HepG2 (cell line): Measurements from ENCODE around the gene CTDSPL2. TPM values are rescaled to one million over a fixed set of nuclear protein-coding genes. Genes with fewer than 3 reads are reported as not detected.

Experiments used
- BRCA1 ChIP-seq: sonication (generic); formaldehyde crosslinking; IDR thresholded peaks from 2 replicates; pipeline ENCODE4 v1.4.0; 2020; ENCODE audit warnings: missing genetic modification reagents
- HHEX ChIP-seq: IDR thresholded peaks from 2 replicates; pipeline ENCODE4 v1.6.1; 2016; ENCODE audit warnings: control low read depth
- HOXD1 ChIP-seq: sonication (generic); formaldehyde crosslinking; IDR thresholded peaks from 2 replicates; pipeline ENCODE4 v1.5.0; 2020; ENCODE audit warnings: missing genetic modification reagents
- MIER3 ChIP-seq: IDR thresholded peaks from 2 replicates; pipeline ENCODE4 v1.6.1; 2016; ENCODE audit warnings: missing compliant biosample characterization, borderline replicate concordance
- MLLT10 ChIP-seq: sonication (generic); formaldehyde crosslinking; IDR thresholded peaks from 2 replicates; pipeline ENCODE4 v1.4.0; 2020; ENCODE audit warnings: missing genetic modification reagents
- POLR2A ChIP-seq, 2 experiments: IDR thresholded peaks; 2 replicates each; pipeline ENCODE4 v1.6.1; 2011; ENCODE audit warnings: low read depth in 2 of 2, low read length in 2 of 2, mild to moderate bottlenecking in 1 of 2, moderate library complexity in 1 of 2; ENCODE audit not compliant: insufficient read depth in 1 of 2
- SNAPC2 ChIP-seq: sonication (generic); formaldehyde crosslinking; IDR thresholded peaks from 2 replicates; pipeline ENCODE4 v1.8.1; 2022; ENCODE audit warnings: mild to moderate bottlenecking, missing genetic modification reagents
- SOX5 ChIP-seq: IDR thresholded peaks from 2 replicates; pipeline ENCODE4 v1.6.1; 2016; ENCODE audit warnings: borderline replicate concordance
- SP1 ChIP-seq, 2 experiments: fragments of 450-650 bp in 1 of 2; sonication (generic) in 1 of 2; formaldehyde crosslinking in 1 of 2; IDR thresholded peaks; 2 replicates each; pipeline versions ENCODE4 v1.4.0 to v1.6.1; 2016 to 2020; ENCODE audit warnings: missing genetic modification reagents in 1 of 2
- XBP1 ChIP-seq: sonication (generic); formaldehyde crosslinking; IDR thresholded peaks from 2 replicates; pipeline ENCODE4 v1.5.0; 2020; ENCODE audit warnings: missing genetic modification reagents
- ZNF180 ChIP-seq: sonication (generic); formaldehyde crosslinking; IDR thresholded peaks from 2 replicates; pipeline ENCODE4 v1.4.0; 2020; ENCODE audit warnings: low read depth, missing genetic modification reagents, borderline replicate concordance
- ZNF550 ChIP-seq: sonication (generic); formaldehyde crosslinking; IDR thresholded peaks from 2 replicates; pipeline ENCODE4 v1.4.0; 2020; ENCODE audit warnings: mild to moderate bottlenecking, missing genetic modification reagents, borderline replicate concordance
- ZNF572 ChIP-seq: sonication (generic); formaldehyde crosslinking; IDR thresholded peaks from 2 replicates; pipeline ENCODE4 v1.5.1; 2020; ENCODE audit warnings: mild to moderate bottlenecking, missing genetic modification reagents
- ZNF879 ChIP-seq: sonication (generic); formaldehyde crosslinking; IDR thresholded peaks from 2 replicates; pipeline ENCODE4 v1.8.1; 2023; ENCODE audit warnings: missing genetic modification reagents
- ZSCAN31 ChIP-seq: sonication (generic); formaldehyde crosslinking; IDR thresholded peaks from 2 replicates; pipeline ENCODE4 v1.5.0; 2020; ENCODE audit warnings: low read depth, mild to moderate bottlenecking, missing genetic modification reagents
- polyA plus RNA-seq, 8 experiments: library from polyadenylated mRNA; depleted of rRNA in 3 of 8; stranded (reverse) in 7 of 8; unstranded in 1 of 8; fragments of >200 nt; fragmentation: Illumina TruSeq in 4 of 8; extraction: Trizol in 4 of 8; gene quantifications; 2 replicates each; pipeline versions ENCODE4 v1.2.1 to v1.2.3, GENCODE V29; 2011 to 2016; ENCODE audit warnings: low read depth in 4 of 8, missing spikeins in 1 of 8, mixed read lengths in 1 of 8; ENCODE audit not compliant: insufficient read depth in 1 of 8
- total RNA-seq, 5 experiments: library from RNA; depleted of rRNA; stranded (reverse); fragments of >200 nt; fragmentation: Illumina TruSeq; extraction: Trizol; gene quantifications; 2 replicates each; pipeline ENCODE4 v1.2.3, GENCODE V29; 2016; ENCODE audit warnings: low read depth in 1 of 5
- TF ChIP-seq, protein P1 (sequence below): sonication (generic); formaldehyde crosslinking; IDR thresholded peaks from 2 replicates; pipeline ENCODE4; 2020; ENCODE audit warnings: missing genetic modification reagents, mild to moderate bottlenecking, borderline replicate concordance
- TF ChIP-seq, protein P2 (sequence below): sonication (generic); formaldehyde crosslinking; IDR thresholded peaks from 2 replicates; pipeline ENCODE4 v1.4.0; 2020; ENCODE audit warnings: mild to moderate bottlenecking, missing genetic modification reagents
- TF ChIP-seq, protein P3 (sequence below): sonication (generic); formaldehyde crosslinking; IDR thresholded peaks from 2 replicates; pipeline ENCODE4 v1.4.0; 2020; ENCODE audit warnings: mild to moderate bottlenecking, missing genetic modification reagents
- TF ChIP-seq, protein P4 (sequence below): sonication (generic); formaldehyde crosslinking; conservative IDR thresholded peaks from 2 replicates; pipeline ENCODE4 v1.8.1; 2023; ENCODE audit warnings: missing genetic modification reagents
- TF ChIP-seq, protein P5 (sequence below): sonication (generic); formaldehyde crosslinking; IDR thresholded peaks from 2 replicates; pipeline ENCODE4 v1.5.0; 2020; ENCODE audit warnings: missing genetic modification reagents, mild to moderate bottlenecking, borderline replicate concordance

Gene CTDSPL2
- total and polyA plus RNA-seq, 2 of the 13 experiments (the other 11 are each of a cell fraction or from before 2014, with no cell fraction given), result 37.4 to 56.2 TPM

DNA sequence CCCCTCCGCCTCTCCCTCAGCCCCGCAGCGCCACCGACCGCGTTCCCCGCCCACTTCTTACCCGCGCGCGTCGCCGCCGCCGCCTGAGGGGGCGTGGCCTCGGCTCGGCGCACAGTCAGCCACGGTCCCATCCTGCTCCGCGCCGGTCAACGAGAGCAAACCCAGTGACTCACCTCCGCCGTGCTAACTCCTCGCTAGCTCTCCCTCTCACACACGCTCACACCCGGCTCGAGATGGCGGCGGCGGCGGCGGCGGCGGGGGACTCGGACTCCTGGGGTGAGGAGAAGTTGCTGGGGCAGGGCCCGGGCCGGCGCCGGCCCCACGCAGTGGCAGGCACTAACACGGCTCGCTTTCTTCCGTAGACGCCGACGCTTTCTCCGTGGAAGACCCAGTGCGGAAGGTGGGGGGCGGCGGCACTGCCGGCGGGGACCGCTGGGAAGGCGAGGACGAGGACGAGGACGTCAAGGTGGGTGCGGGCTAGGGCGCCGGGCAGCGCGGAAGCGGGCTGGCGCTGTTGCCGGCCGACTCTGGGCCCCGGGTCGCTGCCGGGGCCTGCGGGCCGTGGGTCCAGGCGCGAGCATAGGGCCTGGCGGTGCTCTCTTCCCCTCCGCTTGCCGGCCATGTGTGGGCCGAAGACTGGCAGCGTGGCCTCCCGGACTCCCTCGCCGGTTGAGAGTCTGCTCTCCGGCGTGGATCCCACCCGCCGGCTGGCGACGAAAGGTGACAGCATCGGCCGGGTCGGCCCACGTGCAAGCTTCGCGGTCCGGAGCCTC, 109.7 kb downstream of the CTDSPL2 start, which contains the start of gene EIF3J (continued):
- TF ChIP-seq ZNF550 (CRISPR knock-in tag) (peak; percentile 86; the same call in 1 of the 2 replicates), HHEX (CRISPR knock-in tag) (no peak), ZNF180 (CRISPR knock-in tag) (no peak), BRCA1 (CRISPR knock-in tag) (no peak), SP1 (IDR thresholded peaks at IDR 0.05) (no peak), SP1 (CRISPR knock-in tag; IDR thresholded peaks at IDR 0.05) (peak; percentile 86), MLLT10 (CRISPR knock-in tag) (no peak), SOX5 (CRISPR knock-in tag) (0 out of 2 replicates have a peak, but pooled peaks have one; percentile 3), SNAPC2 (CRISPR knock-in tag) (no peak), MIER3 (CRISPR knock-in tag) (no peak), ZNF572 (CRISPR knock-in tag) (no peak), POLR2A (IDR thresholded peaks at IDR 0.05; ENCODE audit: insufficient read depth in 1 of 2, low read depth in 2 of 2, low read length in 2 of 2) (peak; percentile 29 to 85; a peak in 3 of 4 replicates), ZNF879 (CRISPR knock-in tag) (peak; percentile 29; the same call in 1 of the 2 replicates), ZSCAN31 (CRISPR knock-in tag) (peak; percentile 49), XBP1 (CRISPR knock-in tag) (peak; percentile 73; the same call in 1 of the 2 replicates), HOXD1 (CRISPR knock-in tag) (0 out of 2 replicates have a peak, but pooled peaks have one; percentile 44)
- TF ChIP-seq, protein P1, sequence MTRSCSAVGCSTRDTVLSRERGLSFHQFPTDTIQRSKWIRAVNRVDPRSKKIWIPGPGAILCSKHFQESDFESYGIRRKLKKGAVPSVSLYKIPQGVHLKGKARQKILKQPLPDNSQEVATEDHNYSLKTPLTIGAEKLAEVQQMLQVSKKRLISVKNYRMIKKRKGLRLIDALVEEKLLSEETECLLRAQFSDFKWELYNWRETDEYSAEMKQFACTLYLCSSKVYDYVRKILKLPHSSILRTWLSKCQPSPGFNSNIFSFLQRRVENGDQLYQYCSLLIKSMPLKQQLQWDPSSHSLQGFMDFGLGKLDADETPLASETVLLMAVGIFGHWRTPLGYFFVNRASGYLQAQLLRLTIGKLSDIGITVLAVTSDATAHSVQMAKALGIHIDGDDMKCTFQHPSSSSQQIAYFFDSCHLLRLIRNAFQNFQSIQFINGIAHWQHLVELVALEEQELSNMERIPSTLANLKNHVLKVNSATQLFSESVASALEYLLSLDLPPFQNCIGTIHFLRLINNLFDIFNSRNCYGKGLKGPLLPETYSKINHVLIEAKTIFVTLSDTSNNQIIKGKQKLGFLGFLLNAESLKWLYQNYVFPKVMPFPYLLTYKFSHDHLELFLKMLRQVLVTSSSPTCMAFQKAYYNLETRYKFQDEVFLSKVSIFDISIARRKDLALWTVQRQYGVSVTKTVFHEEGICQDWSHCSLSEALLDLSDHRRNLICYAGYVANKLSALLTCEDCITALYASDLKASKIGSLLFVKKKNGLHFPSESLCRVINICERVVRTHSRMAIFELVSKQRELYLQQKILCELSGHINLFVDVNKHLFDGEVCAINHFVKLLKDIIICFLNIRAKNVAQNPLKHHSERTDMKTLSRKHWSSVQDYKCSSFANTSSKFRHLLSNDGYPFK (CRISPR knock-in tag), result peak; percentile 54; the same call in 1 of the 2 replicates
- TF ChIP-seq, protein P2, sequence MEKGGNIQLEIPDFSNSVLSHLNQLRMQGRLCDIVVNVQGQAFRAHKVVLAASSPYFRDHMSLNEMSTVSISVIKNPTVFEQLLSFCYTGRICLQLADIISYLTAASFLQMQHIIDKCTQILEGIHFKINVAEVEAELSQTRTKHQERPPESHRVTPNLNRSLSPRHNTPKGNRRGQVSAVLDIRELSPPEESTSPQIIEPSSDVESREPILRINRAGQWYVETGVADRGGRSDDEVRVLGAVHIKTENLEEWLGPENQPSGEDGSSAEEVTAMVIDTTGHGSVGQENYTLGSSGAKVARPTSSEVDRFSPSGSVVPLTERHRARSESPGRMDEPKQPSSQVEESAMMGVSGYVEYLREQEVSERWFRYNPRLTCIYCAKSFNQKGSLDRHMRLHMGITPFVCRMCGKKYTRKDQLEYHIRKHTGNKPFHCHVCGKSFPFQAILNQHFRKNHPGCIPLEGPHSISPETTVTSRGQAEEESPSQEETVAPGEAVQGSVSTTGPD, result no peak
- TF ChIP-seq, protein P3, sequence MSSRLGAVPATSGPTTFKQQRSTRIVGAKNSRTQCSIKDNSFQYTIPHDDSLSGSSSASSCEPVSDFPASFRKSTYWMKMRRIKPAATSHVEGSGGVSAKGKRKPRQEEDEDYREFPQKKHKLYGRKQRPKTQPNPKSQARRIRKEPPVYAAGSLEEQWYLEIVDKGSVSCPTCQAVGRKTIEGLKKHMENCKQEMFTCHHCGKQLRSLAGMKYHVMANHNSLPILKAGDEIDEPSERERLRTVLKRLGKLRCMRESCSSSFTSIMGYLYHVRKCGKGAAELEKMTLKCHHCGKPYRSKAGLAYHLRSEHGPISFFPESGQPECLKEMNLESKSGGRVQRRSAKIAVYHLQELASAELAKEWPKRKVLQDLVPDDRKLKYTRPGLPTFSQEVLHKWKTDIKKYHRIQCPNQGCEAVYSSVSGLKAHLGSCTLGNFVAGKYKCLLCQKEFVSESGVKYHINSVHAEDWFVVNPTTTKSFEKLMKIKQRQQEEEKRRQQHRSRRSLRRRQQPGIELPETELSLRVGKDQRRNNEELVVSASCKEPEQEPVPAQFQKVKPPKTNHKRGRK (CRISPR knock-in tag), result 0 out of 2 replicates have a peak, but pooled peaks have one; percentile 46
- TF ChIP-seq, protein P4, sequence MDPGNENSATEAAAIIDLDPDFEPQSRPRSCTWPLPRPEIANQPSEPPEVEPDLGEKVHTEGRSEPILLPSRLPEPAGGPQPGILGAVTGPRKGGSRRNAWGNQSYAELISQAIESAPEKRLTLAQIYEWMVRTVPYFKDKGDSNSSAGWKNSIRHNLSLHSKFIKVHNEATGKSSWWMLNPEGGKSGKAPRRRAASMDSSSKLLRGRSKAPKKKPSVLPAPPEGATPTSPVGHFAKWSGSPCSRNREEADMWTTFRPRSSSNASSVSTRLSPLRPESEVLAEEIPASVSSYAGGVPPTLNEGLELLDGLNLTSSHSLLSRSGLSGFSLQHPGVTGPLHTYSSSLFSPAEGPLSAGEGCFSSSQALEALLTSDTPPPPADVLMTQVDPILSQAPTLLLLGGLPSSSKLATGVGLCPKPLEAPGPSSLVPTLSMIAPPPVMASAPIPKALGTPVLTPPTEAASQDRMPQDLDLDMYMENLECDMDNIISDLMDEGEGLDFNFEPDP (CRISPR knock-in tag), result no peak
- TF ChIP-seq, protein P5, sequence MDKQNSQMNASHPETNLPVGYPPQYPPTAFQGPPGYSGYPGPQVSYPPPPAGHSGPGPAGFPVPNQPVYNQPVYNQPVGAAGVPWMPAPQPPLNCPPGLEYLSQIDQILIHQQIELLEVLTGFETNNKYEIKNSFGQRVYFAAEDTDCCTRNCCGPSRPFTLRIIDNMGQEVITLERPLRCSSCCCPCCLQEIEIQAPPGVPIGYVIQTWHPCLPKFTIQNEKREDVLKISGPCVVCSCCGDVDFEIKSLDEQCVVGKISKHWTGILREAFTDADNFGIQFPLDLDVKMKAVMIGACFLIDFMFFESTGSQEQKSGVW, result no peak
